HEK293 (cell line): ENCODE results near the gene RNASE8.

Source experiments
- GLIS1 ChIP-seq: fragments of 450-650 bp; formaldehyde crosslinking; IDR thresholded peaks from 2 replicates; pipeline ENCODE4 v1.5.1; 2016; ENCODE audit warnings: missing biosample characterization, missing genetic modification characterization
- KLF16 ChIP-seq: fragments of 450-650 bp; formaldehyde crosslinking; IDR thresholded peaks from 2 replicates; pipeline ENCODE4 v1.5.1; 2017; ENCODE audit warnings: missing biosample characterization, missing genetic modification characterization
- KLF7 ChIP-seq: fragments of 450-650 bp; formaldehyde crosslinking; IDR thresholded peaks from 2 replicates; pipeline ENCODE4 v1.5.1; 2016; ENCODE audit warnings: missing biosample characterization, missing genetic modification characterization, borderline replicate concordance
- KLF8 ChIP-seq: fragments of 450-650 bp; formaldehyde crosslinking; IDR thresholded peaks from 2 replicates; pipeline ENCODE4 v1.5.1; 2016; ENCODE audit warnings: missing biosample characterization, missing genetic modification characterization
- REPIN1 ChIP-seq: fragments of 450-650 bp; formaldehyde crosslinking; IDR thresholded peaks from 2 replicates; pipeline ENCODE4 v1.5.1; 2017; ENCODE audit warnings: missing biosample characterization, missing genetic modification characterization, low read depth
- SP2 ChIP-seq: fragments of 450-650 bp; formaldehyde crosslinking; IDR thresholded peaks from 2 replicates; pipeline ENCODE4 v1.5.1; 2016; ENCODE audit warnings: missing biosample characterization, missing genetic modification characterization
- TCF7L2 ChIP-seq: IDR thresholded peaks from 2 replicates; pipeline ENCODE4 v1.6.1; 2011; ENCODE audit warnings: low read depth, mild to moderate bottlenecking, inconsistent platforms, low read length, moderate library complexity, borderline replicate concordance
- YY2 ChIP-seq: fragments of 450-650 bp; formaldehyde crosslinking; IDR thresholded peaks from 2 replicates; pipeline ENCODE4 v1.5.1; 2016; ENCODE audit warnings: missing biosample characterization, missing genetic modification characterization
- ZBTB20 ChIP-seq: fragments of 450-650 bp; formaldehyde crosslinking; IDR thresholded peaks from 2 replicates; pipeline ENCODE4 v1.5.1; 2016; ENCODE audit warnings: missing biosample characterization, missing genetic modification characterization
- ZBTB48 ChIP-seq: fragments of 450-650 bp; formaldehyde crosslinking; IDR thresholded peaks from 2 replicates; pipeline ENCODE4 v1.5.1; 2016; ENCODE audit warnings: missing biosample characterization, missing genetic modification characterization
- ZFP69B ChIP-seq: fragments of 450-650 bp; formaldehyde crosslinking; IDR thresholded peaks from 2 replicates; pipeline ENCODE4 v1.5.1; 2016; ENCODE audit warnings: missing biosample characterization, missing genetic modification characterization
- ZIC2 ChIP-seq: fragments of 450-650 bp; formaldehyde crosslinking; IDR thresholded peaks from 2 replicates; pipeline ENCODE4 v1.5.1; 2016; ENCODE audit warnings: missing biosample characterization, missing genetic modification characterization
- ZNF138 ChIP-seq: fragments of 450-650 bp; formaldehyde crosslinking; IDR thresholded peaks from 2 replicates; pipeline ENCODE4 v1.5.1; 2016; ENCODE audit warnings: missing biosample characterization, missing genetic modification characterization, borderline replicate concordance
- ZNF16 ChIP-seq: fragments of 450-650 bp; formaldehyde crosslinking; IDR thresholded peaks from 2 replicates; pipeline ENCODE4 v1.5.1; 2016; ENCODE audit warnings: low read depth, missing biosample characterization, missing genetic modification characterization
- ZNF211 ChIP-seq: fragments of 450-650 bp; formaldehyde crosslinking; IDR thresholded peaks from 2 replicates; pipeline ENCODE4 v1.5.1; 2016; ENCODE audit warnings: low read depth, missing biosample characterization, missing genetic modification characterization
- ZNF223 ChIP-seq: fragments of 450-650 bp; formaldehyde crosslinking; IDR thresholded peaks from 2 replicates; pipeline ENCODE4 v1.5.1; 2016; ENCODE audit warnings: missing biosample characterization, missing genetic modification characterization
- ZNF335 ChIP-seq: fragments of 450-650 bp; formaldehyde crosslinking; conservative IDR thresholded peaks from 2 replicates; pipeline ENCODE4 v1.5.1; 2016; ENCODE audit warnings: missing biosample characterization, missing genetic modification characterization
- ZNF37A ChIP-seq: fragments of 450-650 bp; IDR thresholded peaks from 2 replicates; pipeline ENCODE4 v1.5.1; 2018; ENCODE audit warnings: missing biosample characterization, missing genetic modification characterization
- ZNF514 ChIP-seq: fragments of 450-650 bp; formaldehyde crosslinking; IDR thresholded peaks from 2 replicates; pipeline ENCODE4 v1.5.1; 2016; ENCODE audit warnings: missing biosample characterization, missing genetic modification characterization
- ZNF530 ChIP-seq: fragments of 450-650 bp; formaldehyde crosslinking; IDR thresholded peaks from 2 replicates; pipeline ENCODE4 v1.5.1; 2016; ENCODE audit warnings: low read depth, missing biosample characterization, missing genetic modification characterization
- ZNF548 ChIP-seq: fragments of 450-650 bp; formaldehyde crosslinking; IDR thresholded peaks from 2 replicates; pipeline ENCODE4 v1.5.1; 2016; ENCODE audit warnings: missing biosample characterization, missing genetic modification characterization
- ZNF549 ChIP-seq: fragments of 450-650 bp; IDR thresholded peaks from 2 replicates; pipeline ENCODE4 v1.5.1; 2018; ENCODE audit warnings: missing biosample characterization, missing genetic modification characterization, mild to moderate bottlenecking, inconsistent platforms, moderate library complexity
- ZNF555 ChIP-seq: fragments of 450-650 bp; formaldehyde crosslinking; conservative IDR thresholded peaks from 2 replicates; pipeline ENCODE4 v1.5.1; 2017; ENCODE audit warnings: missing biosample characterization, mild to moderate bottlenecking, missing genetic modification characterization, inconsistent platforms
- ZNF623 ChIP-seq: fragments of 450-650 bp; formaldehyde crosslinking; IDR thresholded peaks from 2 replicates; pipeline ENCODE4 v1.5.1; 2016; ENCODE audit warnings: missing biosample characterization, missing genetic modification characterization
- ZNF776 ChIP-seq: fragments of 450-650 bp; formaldehyde crosslinking; IDR thresholded peaks from 2 replicates; pipeline ENCODE4 v1.5.0; 2017; ENCODE audit warnings: missing biosample characterization, missing genetic modification characterization, borderline replicate concordance
- ZSCAN30 ChIP-seq: fragments of 450-650 bp; IDR thresholded peaks from 2 replicates; pipeline ENCODE4 v1.5.1; 2018; ENCODE audit warnings: missing biosample characterization, mild to moderate bottlenecking, missing genetic modification characterization, moderate library complexity
- TF ChIP-seq, protein P1 (sequence below): fragments of 450-650 bp; formaldehyde crosslinking; IDR thresholded peaks from 2 replicates; pipeline ENCODE4 v1.5.1; 2016; ENCODE audit warnings: missing biosample characterization, missing genetic modification characterization
- TF ChIP-seq, protein P2 (sequence below): fragments of 450-650 bp; formaldehyde crosslinking; optimal IDR thresholded peaks from 2 replicates; pipeline ENCODE3; 2016; ENCODE audit warnings: missing biosample characterization, mild to moderate bottlenecking, missing genetic modification characterization
- TF ChIP-seq, protein P3 (sequence below): fragments of 450-650 bp; formaldehyde crosslinking; IDR thresholded peaks from 2 replicates; pipeline ENCODE4 v1.5.1; 2016; ENCODE audit warnings: missing biosample characterization, missing genetic modification characterization, borderline replicate concordance
- TF ChIP-seq, protein P4 (sequence below): fragments of 450-650 bp; formaldehyde crosslinking; IDR thresholded peaks from 2 replicates; pipeline ENCODE4 v1.5.1; 2016; ENCODE audit warnings: missing biosample characterization, missing genetic modification characterization
- TF ChIP-seq, protein P5 (sequence below): fragments of 450-650 bp; formaldehyde crosslinking; IDR thresholded peaks from 2 replicates; pipeline ENCODE4 v1.5.1; 2016; ENCODE audit warnings: missing biosample characterization, missing genetic modification characterization

Gene RNASE8

DNA sequence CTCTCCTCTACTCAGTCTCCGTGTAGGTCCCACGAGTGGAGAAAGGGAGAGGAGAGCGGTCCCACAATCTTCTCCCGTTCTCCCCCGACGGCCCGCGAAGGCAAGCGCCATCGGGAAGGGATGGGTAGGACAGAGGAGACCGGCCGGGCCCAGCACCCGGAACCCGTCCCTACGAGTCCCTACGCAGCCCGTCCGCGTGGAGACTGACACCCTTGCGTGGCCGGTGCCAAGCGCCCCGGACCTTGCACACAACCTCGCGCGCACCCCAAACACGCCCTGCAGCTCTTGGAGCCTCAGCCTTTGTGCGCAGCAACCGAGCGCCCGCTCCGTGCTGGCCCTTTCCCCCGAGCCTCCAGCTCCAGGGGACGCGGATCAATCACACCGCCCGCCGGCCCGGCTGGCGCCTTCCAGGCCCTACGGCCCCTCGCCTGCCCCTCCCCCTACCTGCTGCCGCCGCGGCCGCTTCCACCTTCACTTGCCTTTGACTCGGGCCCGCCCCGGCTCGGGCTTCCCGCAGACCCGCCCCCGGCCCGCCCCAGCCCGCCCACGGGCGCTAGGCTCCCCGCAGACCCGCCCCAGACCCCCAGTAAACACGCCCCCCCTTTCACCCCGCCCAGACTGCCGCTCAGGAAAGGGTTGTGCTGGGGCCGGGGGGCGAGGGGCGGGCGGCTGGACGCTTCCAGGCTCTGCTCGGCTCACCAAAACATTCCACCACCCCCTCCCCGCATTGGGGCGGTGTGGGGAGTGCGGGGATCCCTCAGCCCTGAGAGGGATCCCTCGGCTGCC, 32.8 kb upstream of the RNASE8 start, which contains the start of gene NDRG2 (continued):
- TF ChIP-seq ZNF16 (tag by site-specific recombination) (no peak), ZNF530 (no peak), ZNF138 (tag by site-specific recombination) (no peak), ZIC2 (tag by site-specific recombination) (no peak), ZNF623 (tag by site-specific recombination) (no peak), YY2 (tag by site-specific recombination) (no peak), ZNF549 (tag by site-specific recombination) (no peak), TCF7L2 (peak; percentile 89), ZNF211 (tag by site-specific recombination) (no peak), ZNF223 (tag by site-specific recombination) (no peak), ZNF548 (no peak), ZNF555 (tag by site-specific recombination) (no peak), ZBTB20 (tag by site-specific recombination) (peak; percentile 66), ZNF37A (tag by site-specific recombination) (no peak), KLF16 (tag by site-specific recombination) (peak; percentile 64; the same call in 1 of the 2 replicates), ZBTB48 (tag by site-specific recombination) (peak; percentile 74), REPIN1 (tag by site-specific recombination) (no peak), GLIS1 (tag by site-specific recombination) (peak; percentile 37; the same call in 1 of the 2 replicates), ZNF335 (tag by site-specific recombination) (0 out of 2 replicates have a peak, but pooled peaks have one; percentile 29), KLF8 (tag by site-specific recombination) (no peak), KLF7 (tag by site-specific recombination) (no peak), ZNF776 (tag by site-specific recombination) (no peak), ZNF514 (tag by site-specific recombination) (no peak), SP2 (tag by site-specific recombination) (peak; percentile 48), ZFP69B (tag by site-specific recombination) (0 out of 2 replicates have a peak, but pooled peaks have one; percentile 41), ZSCAN30 (no peak)
- TF ChIP-seq, protein P1, sequence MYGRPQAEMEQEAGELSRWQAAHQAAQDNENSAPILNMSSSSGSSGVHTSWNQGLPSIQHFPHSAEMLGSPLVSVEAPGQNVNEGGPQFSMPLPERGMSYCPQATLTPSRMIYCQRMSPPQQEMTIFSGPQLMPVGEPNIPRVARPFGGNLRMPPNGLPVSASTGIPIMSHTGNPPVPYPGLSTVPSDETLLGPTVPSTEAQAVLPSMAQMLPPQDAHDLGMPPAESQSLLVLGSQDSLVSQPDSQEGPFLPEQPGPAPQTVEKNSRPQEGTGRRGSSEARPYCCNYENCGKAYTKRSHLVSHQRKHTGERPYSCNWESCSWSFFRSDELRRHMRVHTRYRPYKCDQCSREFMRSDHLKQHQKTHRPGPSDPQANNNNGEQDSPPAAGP = peak; percentile 86
- TF ChIP-seq, protein P2, sequence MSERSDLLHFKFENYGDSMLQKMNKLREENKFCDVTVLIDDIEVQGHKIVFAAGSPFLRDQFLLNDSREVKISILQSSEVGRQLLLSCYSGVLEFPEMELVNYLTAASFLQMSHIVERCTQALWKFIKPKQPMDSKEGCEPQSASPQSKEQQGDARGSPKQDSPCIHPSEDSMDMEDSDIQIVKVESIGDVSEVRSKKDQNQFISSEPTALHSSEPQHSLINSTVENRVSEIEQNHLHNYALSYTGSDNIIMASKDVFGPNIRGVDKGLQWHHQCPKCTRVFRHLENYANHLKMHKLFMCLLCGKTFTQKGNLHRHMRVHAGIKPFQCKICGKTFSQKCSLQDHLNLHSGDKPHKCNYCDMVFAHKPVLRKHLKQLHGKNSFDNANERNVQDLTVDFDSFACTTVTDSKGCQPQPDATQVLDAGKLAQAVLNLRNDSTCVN (tag by site-specific recombination) = peak; percentile 61
- TF ChIP-seq, protein P3, sequence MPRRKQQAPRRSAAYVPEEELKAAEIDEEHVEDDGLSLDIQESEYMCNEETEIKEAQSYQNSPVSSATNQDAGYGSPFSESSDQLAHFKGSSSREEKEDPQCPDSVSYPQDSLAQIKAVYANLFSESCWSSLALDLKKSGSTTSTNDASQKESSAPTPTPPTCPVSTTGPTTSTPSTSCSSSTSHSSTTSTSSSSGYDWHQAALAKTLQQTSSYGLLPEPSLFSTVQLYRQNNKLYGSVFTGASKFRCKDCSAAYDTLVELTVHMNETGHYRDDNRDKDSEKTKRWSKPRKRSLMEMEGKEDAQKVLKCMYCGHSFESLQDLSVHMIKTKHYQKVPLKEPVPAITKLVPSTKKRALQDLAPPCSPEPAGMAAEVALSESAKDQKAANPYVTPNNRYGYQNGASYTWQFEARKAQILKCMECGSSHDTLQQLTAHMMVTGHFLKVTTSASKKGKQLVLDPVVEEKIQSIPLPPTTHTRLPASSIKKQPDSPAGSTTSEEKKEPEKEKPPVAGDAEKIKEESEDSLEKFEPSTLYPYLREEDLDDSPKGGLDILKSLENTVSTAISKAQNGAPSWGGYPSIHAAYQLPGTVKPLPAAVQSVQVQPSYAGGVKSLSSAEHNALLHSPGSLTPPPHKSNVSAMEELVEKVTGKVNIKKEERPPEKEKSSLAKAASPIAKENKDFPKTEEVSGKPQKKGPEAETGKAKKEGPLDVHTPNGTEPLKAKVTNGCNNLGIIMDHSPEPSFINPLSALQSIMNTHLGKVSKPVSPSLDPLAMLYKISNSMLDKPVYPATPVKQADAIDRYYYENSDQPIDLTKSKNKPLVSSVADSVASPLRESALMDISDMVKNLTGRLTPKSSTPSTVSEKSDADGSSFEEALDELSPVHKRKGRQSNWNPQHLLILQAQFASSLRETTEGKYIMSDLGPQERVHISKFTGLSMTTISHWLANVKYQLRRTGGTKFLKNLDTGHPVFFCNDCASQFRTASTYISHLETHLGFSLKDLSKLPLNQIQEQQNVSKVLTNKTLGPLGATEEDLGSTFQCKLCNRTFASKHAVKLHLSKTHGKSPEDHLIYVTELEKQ (tag by site-specific recombination) = no peak
- TF ChIP-seq, protein P4, sequence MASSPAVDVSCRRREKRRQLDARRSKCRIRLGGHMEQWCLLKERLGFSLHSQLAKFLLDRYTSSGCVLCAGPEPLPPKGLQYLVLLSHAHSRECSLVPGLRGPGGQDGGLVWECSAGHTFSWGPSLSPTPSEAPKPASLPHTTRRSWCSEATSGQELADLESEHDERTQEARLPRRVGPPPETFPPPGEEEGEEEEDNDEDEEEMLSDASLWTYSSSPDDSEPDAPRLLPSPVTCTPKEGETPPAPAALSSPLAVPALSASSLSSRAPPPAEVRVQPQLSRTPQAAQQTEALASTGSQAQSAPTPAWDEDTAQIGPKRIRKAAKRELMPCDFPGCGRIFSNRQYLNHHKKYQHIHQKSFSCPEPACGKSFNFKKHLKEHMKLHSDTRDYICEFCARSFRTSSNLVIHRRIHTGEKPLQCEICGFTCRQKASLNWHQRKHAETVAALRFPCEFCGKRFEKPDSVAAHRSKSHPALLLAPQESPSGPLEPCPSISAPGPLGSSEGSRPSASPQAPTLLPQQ (tag by site-specific recombination) = peak; percentile 70; the same call in 1 of the 2 replicates
- TF ChIP-seq, protein P5, sequence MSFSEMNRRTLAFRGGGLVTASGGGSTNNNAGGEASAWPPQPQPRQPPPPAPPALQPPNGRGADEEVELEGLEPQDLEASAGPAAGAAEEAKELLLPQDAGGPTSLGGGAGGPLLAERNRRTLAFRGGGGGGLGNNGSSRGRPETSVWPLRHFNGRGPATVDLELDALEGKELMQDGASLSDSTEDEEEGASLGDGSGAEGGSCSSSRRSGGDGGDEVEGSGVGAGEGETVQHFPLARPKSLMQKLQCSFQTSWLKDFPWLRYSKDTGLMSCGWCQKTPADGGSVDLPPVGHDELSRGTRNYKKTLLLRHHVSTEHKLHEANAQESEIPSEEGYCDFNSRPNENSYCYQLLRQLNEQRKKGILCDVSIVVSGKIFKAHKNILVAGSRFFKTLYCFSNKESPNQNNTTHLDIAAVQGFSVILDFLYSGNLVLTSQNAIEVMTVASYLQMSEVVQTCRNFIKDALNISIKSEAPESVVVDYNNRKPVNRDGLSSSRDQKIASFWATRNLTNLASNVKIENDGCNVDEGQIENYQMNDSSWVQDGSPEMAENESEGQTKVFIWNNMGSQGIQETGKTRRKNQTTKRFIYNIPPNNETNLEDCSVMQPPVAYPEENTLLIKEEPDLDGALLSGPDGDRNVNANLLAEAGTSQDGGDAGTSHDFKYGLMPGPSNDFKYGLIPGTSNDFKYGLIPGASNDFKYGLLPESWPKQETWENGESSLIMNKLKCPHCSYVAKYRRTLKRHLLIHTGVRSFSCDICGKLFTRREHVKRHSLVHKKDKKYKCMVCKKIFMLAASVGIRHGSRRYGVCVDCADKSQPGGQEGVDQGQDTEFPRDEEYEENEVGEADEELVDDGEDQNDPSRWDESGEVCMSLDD (tag by site-specific recombination) = peak; percentile 45; the same call in 1 of the 2 replicates
